HEK293 (cell line): ENCODE results near the gene TRPC4AP.

Source experiments
- CTCF ChIA-PET: fragments of 350-600 bp; formaldehyde crosslinking; extraction: SDS; loops from one replicate; lab custom pipeline; 2021; ENCODE audit warnings: antibody characterized with exemption; lab: Yijun Ruan, JAX
- POLR2A ChIA-PET: fragments of 300-600 bp; formaldehyde crosslinking; extraction: SDS; loops from one replicate; lab custom pipeline; 2020; ENCODE audit warnings: antibody characterized with exemption, inconsistent platforms; lab: Yijun Ruan, JAX
- H3K27ac ChIP-seq: fragments of 200-500 bp; sonication (Bioruptor generic); 2 replicates; pipeline ENCODE4 v1.5.1; 2014; ENCODE audit warnings: low read depth, low read length, control low read depth, inconsistent platforms; ENCODE audit errors: extremely low read depth
- H3K36me3 ChIP-seq, 2 experiments: fragments of 200-500 bp in 1 of 2; sonication (Bioruptor generic) in 1 of 2; 1 replicate in 1 of 2; 2 replicates in 1 of 2; pipeline ENCODE4 v1.5.1; 2014 to 2017; ENCODE audit warnings: inconsistent platforms in 2 of 2, low read length in 2 of 2; ENCODE audit not compliant: control insufficient read depth in 2 of 2, insufficient read depth in 1 of 2
- H3K4me1 ChIP-seq: fragments of 200-500 bp; sonication (Bioruptor generic); 2 replicates; pipeline ENCODE4 v1.5.1; 2014; ENCODE audit warnings: mild to moderate bottlenecking, low read length, inconsistent platforms; ENCODE audit not compliant: control insufficient read depth, insufficient read depth
- H3K4me3 ChIP-seq: 2 replicates; pipeline ENCODE4 v1.5.1; 2011; ENCODE audit warnings: low read depth, mild to moderate bottlenecking, control low read depth, low read length, moderate library complexity
- H3K9me3 ChIP-seq: fragments of 200-500 bp; sonication (Bioruptor generic); 2 replicates; pipeline ENCODE4 v1.5.1; 2014; ENCODE audit warnings: low read depth, low read length, inconsistent platforms; ENCODE audit not compliant: control insufficient read depth, insufficient read depth
- BCL11A ChIP-seq: fragments of 450-650 bp; formaldehyde crosslinking; IDR thresholded peaks from 2 replicates; pipeline ENCODE4 v1.5.1; 2016; ENCODE audit warnings: low read depth, missing biosample characterization, missing genetic modification characterization
- PATZ1 ChIP-seq: fragments of 450-650 bp; formaldehyde crosslinking; IDR thresholded peaks from 2 replicates; pipeline ENCODE4 v1.5.1; 2016; ENCODE audit warnings: missing biosample characterization, missing genetic modification characterization
- PBX3 ChIP-seq: sonication (generic); formaldehyde crosslinking; IDR thresholded peaks from 2 replicates; pipeline ENCODE4 v1.8.1; 2022; ENCODE audit warnings: mild to moderate bottlenecking, moderate library complexity, missing genetic modification reagents
- SP3 ChIP-seq: fragments of 450-650 bp; formaldehyde crosslinking; IDR thresholded peaks from 2 replicates; pipeline ENCODE4 v1.5.1; 2016; ENCODE audit warnings: missing biosample characterization, missing genetic modification characterization
- ZBTB1 ChIP-seq: fragments of 450-650 bp; formaldehyde crosslinking; IDR thresholded peaks from 2 replicates; pipeline ENCODE4 v1.5.1; 2016; ENCODE audit warnings: missing biosample characterization, missing genetic modification characterization
- ZBTB26 ChIP-seq: fragments of 450-650 bp; formaldehyde crosslinking; optimal IDR thresholded peaks from 2 replicates; pipeline ENCODE3; 2016; ENCODE audit warnings: missing biosample characterization, mild to moderate bottlenecking, missing genetic modification characterization
- ZBTB6 ChIP-seq: fragments of 450-650 bp; formaldehyde crosslinking; IDR thresholded peaks from 2 replicates; pipeline ENCODE4 v1.5.1; 2017; ENCODE audit warnings: missing biosample characterization, missing genetic modification characterization
- ZNF10 ChIP-seq: fragments of 450-650 bp; formaldehyde crosslinking; IDR thresholded peaks from 2 replicates; pipeline ENCODE4 v1.5.1; 2017; ENCODE audit warnings: missing biosample characterization, missing genetic modification characterization
- ZNF140 ChIP-seq: fragments of 450-650 bp; formaldehyde crosslinking; IDR thresholded peaks from 2 replicates; pipeline ENCODE4 v1.5.1; 2016; ENCODE audit warnings: missing biosample characterization, missing genetic modification characterization
- ZNF146 ChIP-seq: fragments of 450-650 bp; formaldehyde crosslinking; IDR thresholded peaks from 2 replicates; pipeline ENCODE4 v1.5.1; 2016; ENCODE audit warnings: missing biosample characterization, missing genetic modification characterization
- ZNF184 ChIP-seq: fragments of 450-650 bp; IDR thresholded peaks from 2 replicates; pipeline ENCODE4 v1.5.1; 2018; ENCODE audit warnings: missing biosample characterization, mild to moderate bottlenecking, missing genetic modification characterization
- ZNF221 ChIP-seq: fragments of 450-650 bp; formaldehyde crosslinking; IDR thresholded peaks from 2 replicates; pipeline ENCODE4 v1.5.1; 2017; ENCODE audit warnings: missing biosample characterization, missing genetic modification characterization, borderline replicate concordance
- ZNF223 ChIP-seq: fragments of 450-650 bp; formaldehyde crosslinking; IDR thresholded peaks from 2 replicates; pipeline ENCODE4 v1.5.1; 2016; ENCODE audit warnings: missing biosample characterization, missing genetic modification characterization
- ZNF239 ChIP-seq: fragments of 450-650 bp; formaldehyde crosslinking; IDR thresholded peaks from 2 replicates; pipeline ENCODE4 v1.5.1; 2016; ENCODE audit warnings: missing biosample characterization, missing genetic modification characterization
- ZNF266 ChIP-seq: fragments of 450-650 bp; formaldehyde crosslinking; IDR thresholded peaks from 2 replicates; pipeline ENCODE4 v1.5.1; 2016; ENCODE audit warnings: missing biosample characterization, missing genetic modification characterization, low read depth
- ZNF37A ChIP-seq: fragments of 450-650 bp; IDR thresholded peaks from 2 replicates; pipeline ENCODE4 v1.5.1; 2018; ENCODE audit warnings: missing biosample characterization, missing genetic modification characterization
- ZNF404 ChIP-seq: fragments of 450-650 bp; formaldehyde crosslinking; IDR thresholded peaks from 2 replicates; pipeline ENCODE4 v1.5.1; 2017; ENCODE audit warnings: missing biosample characterization, missing genetic modification characterization
- ZNF426 ChIP-seq: fragments of 450-650 bp; formaldehyde crosslinking; IDR thresholded peaks from 2 replicates; pipeline ENCODE4 v1.5.1; 2017; ENCODE audit warnings: missing biosample characterization, missing genetic modification characterization, mild to moderate bottlenecking, inconsistent platforms, moderate library complexity
- ZNF48 ChIP-seq: fragments of 450-650 bp; formaldehyde crosslinking; IDR thresholded peaks from 2 replicates; pipeline ENCODE4 v1.5.1; 2016; ENCODE audit warnings: missing biosample characterization, missing genetic modification characterization
- ZNF623 ChIP-seq: fragments of 450-650 bp; formaldehyde crosslinking; IDR thresholded peaks from 2 replicates; pipeline ENCODE4 v1.5.1; 2016; ENCODE audit warnings: missing biosample characterization, missing genetic modification characterization
- ZNF639 ChIP-seq: fragments of 450-650 bp; formaldehyde crosslinking; IDR thresholded peaks from 2 replicates; pipeline ENCODE4 v1.5.1; 2016; ENCODE audit warnings: missing biosample characterization, missing genetic modification characterization
- ZNF660 ChIP-seq: fragments of 450-650 bp; IDR thresholded peaks from 2 replicates; pipeline ENCODE4 v1.5.1; 2018; ENCODE audit warnings: missing biosample characterization, mild to moderate bottlenecking, missing genetic modification characterization
- ZNF704 ChIP-seq: fragments of 450-650 bp; formaldehyde crosslinking; IDR thresholded peaks from 2 replicates; pipeline ENCODE4 v1.5.1; 2016; ENCODE audit warnings: missing biosample characterization, missing genetic modification characterization
- ZNF785 ChIP-seq: fragments of 450-650 bp; formaldehyde crosslinking; IDR thresholded peaks from 2 replicates; pipeline ENCODE4 v1.5.1; 2016; ENCODE audit warnings: missing biosample characterization, missing genetic modification characterization
- ZNF837 ChIP-seq: fragments of 450-650 bp; formaldehyde crosslinking; IDR thresholded peaks from 2 replicates; pipeline ENCODE4 v1.5.1; 2016; ENCODE audit warnings: missing biosample characterization, missing genetic modification characterization
- ZNF843 ChIP-seq: fragments of 450-650 bp; formaldehyde crosslinking; IDR thresholded peaks from 2 replicates; pipeline ENCODE4 v1.5.1; 2016; ENCODE audit warnings: missing biosample characterization, missing genetic modification characterization
- ZSCAN4 ChIP-seq: fragments of 450-650 bp; formaldehyde crosslinking; IDR thresholded peaks from 2 replicates; pipeline ENCODE4 v1.5.1; 2017; ENCODE audit warnings: missing biosample characterization, missing genetic modification characterization
- ZXDB ChIP-seq: fragments of 450-650 bp; formaldehyde crosslinking; IDR thresholded peaks from 2 replicates; pipeline ENCODE4 v1.5.1; 2016; ENCODE audit warnings: missing biosample characterization, missing genetic modification characterization

Gene TRPC4AP

GRCh38 chr20:35006531-35006971, 86.1 kb downstream of the TRPC4AP start:
- Histone ChIP-seq H3K9me3 (no peaks in the 10 kb centered on the region), H3K27ac (no peak overlapping the region), H3K4me3 (no peak overlapping the region), H3K36me3 (peaks cover 4 to 97% of the 10 kb centered on the region in 2 experiments), H3K4me1 (no peaks in the 10 kb centered on the region)
- CTCF ChIA-PET: no interaction called here
- POLR2A ChIA-PET: interaction anchor here (0.6 kb wide), 1 partner anchor 168 kb away, joined by 3 read pairs; no protein-coding TSS in a partner anchor
- no peak for TF ChIP-seq ZSCAN4 (tag by site-specific recombination)
- no peak for TF ChIP-seq ZXDB
- TF ChIP-seq ZBTB6 (tag by site-specific recombination): no peak
- no peak for TF ChIP-seq ZNF623 (tag by site-specific recombination)
- no peak for TF ChIP-seq ZNF184 (tag by site-specific recombination)
- TF ChIP-seq ZNF37A (tag by site-specific recombination): no peak
- no peak for TF ChIP-seq ZNF404 (tag by site-specific recombination)
- no peak for TF ChIP-seq BCL11A (tag by site-specific recombination)
- no peak for TF ChIP-seq ZNF837
- no peak for TF ChIP-seq SP3 (tag by site-specific recombination)
- TF ChIP-seq ZNF48 (tag by site-specific recombination): no peak
- TF ChIP-seq ZBTB26: no peak
- TF ChIP-seq ZNF785 (tag by site-specific recombination): no peak
- TF ChIP-seq ZNF10 (tag by site-specific recombination): no peak
- no peak for TF ChIP-seq ZNF660 (tag by site-specific recombination)
- TF ChIP-seq ZNF221 (tag by site-specific recombination): no peak
- TF ChIP-seq ZBTB1 (tag by site-specific recombination): no peak
- TF ChIP-seq ZNF223 (tag by site-specific recombination): no peak

- no peaks in the 10 kb centered on the region for H3K4me1 ChIP-seq
- POLR2A ChIA-PET: interaction anchor here (0.6 kb wide), 1 partner anchor 168 kb away, joined by 3 read pairs; no protein-coding TSS in a partner anchor
- no peak overlapping the region for H3K4me3 ChIP-seq
- no peak overlapping the region for H3K27ac ChIP-seq
- TF ChIP-seq ZNF843 (tag by site-specific recombination): no peak
- no peak for TF ChIP-seq ZNF146 (tag by site-specific recombination)
- no peak for TF ChIP-seq ZNF426 (tag by site-specific recombination)
- TF ChIP-seq PBX3 (CRISPR knock-in tag): no peak
- TF ChIP-seq ZNF704 (tag by site-specific recombination): no peak
- TF ChIP-seq ZNF140: no peak
- TF ChIP-seq PATZ1 (tag by site-specific recombination): no peak
- TF ChIP-seq ZNF639 (tag by site-specific recombination): no peak
- TF ChIP-seq ZNF266 (tag by site-specific recombination): no peak
- TF ChIP-seq ZNF239 (tag by site-specific recombination): no peak
- H3K36me3 ChIP-seq: peaks cover 4 to 98% of the 10 kb centered on the region in 2 experiments
- H3K9me3 ChIP-seq: no peaks in the 10 kb centered on the region
- CTCF ChIA-PET: interaction anchor here (0.5 kb wide), 1 partner anchor 1132 kb away, joined by 3 read pairs; no protein-coding TSS in a partner anchor
Observed at GRCh38 chr20:35006009-35006408, 86.6 kb downstream of the TRPC4AP start.
